Chondrocyte (in vitro differentiated cells): ENCODE data around the gene NPTXR. TPM values are rescaled to one million over a fixed set of nuclear protein-coding genes. Genes with fewer than 3 reads are reported as not detected.

Source experiments
- DNase-seq: peaks from one replicate; pipeline ENCODE4 v3.0.0; 2021; ENCODE audit warnings: mixed read lengths, low spot score
- H3K27ac Mint-ChIP-seq: one replicate; pipeline ENCODE4 v1.8.0; 2021; ENCODE audit warnings: mild to moderate bottlenecking, moderate library complexity, mixed read lengths; ENCODE audit not compliant: unreplicated experiment
- H3K27me3 Mint-ChIP-seq: 2 replicates; pipeline ENCODE4 v1.8.0; 2021; ENCODE audit warnings: low read depth, mixed read lengths
- H3K36me3 Mint-ChIP-seq: 2 replicates; pipeline ENCODE4 v1.8.0; 2021; ENCODE audit warnings: low read depth, mixed read lengths
- H3K4me1 Mint-ChIP-seq: 2 replicates; pipeline ENCODE4 v1.8.0; 2021; ENCODE audit warnings: low read depth, mild to moderate bottlenecking, mixed read lengths
- H3K4me3 Mint-ChIP-seq: one replicate; pipeline ENCODE4 v1.8.0; 2021; ENCODE audit warnings: mild to moderate bottlenecking, moderate library complexity, mixed read lengths; ENCODE audit not compliant: unreplicated experiment
- H3K9me3 Mint-ChIP-seq: 2 replicates; pipeline ENCODE4 v1.8.0; 2021; ENCODE audit warnings: low read depth, mixed read lengths
- total RNA-seq: library from RNA; stranded (reverse); gene quantifications from 3 replicates; pipeline ENCODE4 v1.2.1, GENCODE V29; 2021
- TF ChIP-seq, protein P1 (sequence below): fragments of 200-600 bp; sonication (generic); IDR thresholded peaks from 2 replicates; pipeline ENCODE4 v1.5.0; 2021; ENCODE audit warnings: antibody characterized with exemption, mild to moderate bottlenecking, moderate library complexity

The NPTXR gene
- total RNA-seq, 1 donor from 2014 or later = 35.0 TPM

DNA sequence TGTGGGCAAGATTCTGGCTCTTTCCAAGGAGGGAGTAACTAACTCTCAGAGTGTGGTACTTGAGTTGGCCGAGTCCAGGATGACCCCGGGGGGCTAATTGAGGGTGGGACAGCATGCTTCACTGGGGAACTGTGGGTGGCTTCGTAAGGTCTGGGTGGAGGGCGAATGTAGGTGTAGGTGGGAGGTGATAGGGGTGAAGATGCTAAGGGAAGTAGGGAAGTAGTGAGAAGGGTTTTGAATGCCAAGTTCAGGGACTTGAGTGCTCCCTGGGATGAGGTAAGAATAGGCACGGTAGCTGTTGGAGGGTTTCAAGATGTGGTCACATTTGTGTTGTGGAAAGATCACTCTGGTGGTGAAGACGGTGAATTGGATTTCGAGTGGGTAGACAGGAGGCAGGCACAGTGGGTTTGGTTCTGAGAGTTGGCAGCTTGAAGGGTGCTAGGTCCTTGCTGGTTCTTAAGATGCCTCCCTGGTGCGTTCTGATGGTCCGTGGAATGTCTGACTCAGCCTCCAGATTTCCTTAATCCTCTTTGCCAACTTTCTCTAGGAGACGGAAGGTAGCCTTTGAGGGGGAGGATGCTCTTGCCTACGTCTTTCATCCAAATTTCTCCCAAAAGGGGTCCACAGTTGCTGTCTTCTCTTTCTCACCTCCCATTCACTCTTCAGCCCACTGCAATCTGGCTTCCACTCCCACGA, 47.4 kb downstream of the NPTXR start:
- no peak for DNase-seq
- H3K27me3 Mint-ChIP-seq = peaks cover 28% of the 10 kb centered on the region

DNA sequence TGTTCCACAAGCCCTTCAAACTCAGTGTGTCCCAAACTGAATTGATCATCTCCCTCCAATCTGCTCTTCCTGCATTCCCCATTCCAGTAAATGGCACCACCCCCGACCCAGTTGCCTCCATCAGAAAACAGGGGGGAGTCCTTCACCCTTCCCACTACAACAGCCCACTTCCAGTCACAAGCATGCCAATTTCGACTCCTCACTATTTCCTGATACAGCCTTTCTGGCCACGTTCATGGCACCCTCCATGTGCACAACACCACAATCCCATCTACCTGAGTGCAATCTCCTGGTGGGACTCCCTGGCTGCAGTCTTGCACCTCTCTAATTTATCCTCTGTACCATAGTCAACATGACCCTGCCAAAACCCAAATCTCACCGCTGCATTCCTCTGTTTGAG, 48.3 kb downstream of the NPTXR start:
- no peak overlapping the region for H3K27ac Mint-ChIP-seq
- H3K4me1 Mint-ChIP-seq = peaks cover 12% of the 10 kb centered on the region
- H3K36me3 Mint-ChIP-seq = peaks cover 2% of the 10 kb centered on the region
- DNase-seq = no peak
- H3K4me3 Mint-ChIP-seq = no peak overlapping the region
- H3K27me3 Mint-ChIP-seq = peaks cover 28% of the 10 kb centered on the region
- TF ChIP-seq, protein P1, sequence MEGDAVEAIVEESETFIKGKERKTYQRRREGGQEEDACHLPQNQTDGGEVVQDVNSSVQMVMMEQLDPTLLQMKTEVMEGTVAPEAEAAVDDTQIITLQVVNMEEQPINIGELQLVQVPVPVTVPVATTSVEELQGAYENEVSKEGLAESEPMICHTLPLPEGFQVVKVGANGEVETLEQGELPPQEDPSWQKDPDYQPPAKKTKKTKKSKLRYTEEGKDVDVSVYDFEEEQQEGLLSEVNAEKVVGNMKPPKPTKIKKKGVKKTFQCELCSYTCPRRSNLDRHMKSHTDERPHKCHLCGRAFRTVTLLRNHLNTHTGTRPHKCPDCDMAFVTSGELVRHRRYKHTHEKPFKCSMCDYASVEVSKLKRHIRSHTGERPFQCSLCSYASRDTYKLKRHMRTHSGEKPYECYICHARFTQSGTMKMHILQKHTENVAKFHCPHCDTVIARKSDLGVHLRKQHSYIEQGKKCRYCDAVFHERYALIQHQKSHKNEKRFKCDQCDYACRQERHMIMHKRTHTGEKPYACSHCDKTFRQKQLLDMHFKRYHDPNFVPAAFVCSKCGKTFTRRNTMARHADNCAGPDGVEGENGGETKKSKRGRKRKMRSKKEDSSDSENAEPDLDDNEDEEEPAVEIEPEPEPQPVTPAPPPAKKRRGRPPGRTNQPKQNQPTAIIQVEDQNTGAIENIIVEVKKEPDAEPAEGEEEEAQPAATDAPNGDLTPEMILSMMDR = no peak
- H3K9me3 Mint-ChIP-seq = peaks cover 3% of the 10 kb centered on the region

More for the DNA sequence above, 47.4 kb downstream of the NPTXR start:
- peaks cover 3% of the 10 kb centered on the region for H3K9me3 Mint-ChIP-seq
- peaks cover 12% of the 10 kb centered on the region for H3K4me1 Mint-ChIP-seq
- TF ChIP-seq, protein P1 = no peak
- no peak overlapping the region for H3K4me3 Mint-ChIP-seq
- H3K36me3 Mint-ChIP-seq = peaks cover 2% of the 10 kb centered on the region
- H3K27ac Mint-ChIP-seq = no peak overlapping the region

DNA sequence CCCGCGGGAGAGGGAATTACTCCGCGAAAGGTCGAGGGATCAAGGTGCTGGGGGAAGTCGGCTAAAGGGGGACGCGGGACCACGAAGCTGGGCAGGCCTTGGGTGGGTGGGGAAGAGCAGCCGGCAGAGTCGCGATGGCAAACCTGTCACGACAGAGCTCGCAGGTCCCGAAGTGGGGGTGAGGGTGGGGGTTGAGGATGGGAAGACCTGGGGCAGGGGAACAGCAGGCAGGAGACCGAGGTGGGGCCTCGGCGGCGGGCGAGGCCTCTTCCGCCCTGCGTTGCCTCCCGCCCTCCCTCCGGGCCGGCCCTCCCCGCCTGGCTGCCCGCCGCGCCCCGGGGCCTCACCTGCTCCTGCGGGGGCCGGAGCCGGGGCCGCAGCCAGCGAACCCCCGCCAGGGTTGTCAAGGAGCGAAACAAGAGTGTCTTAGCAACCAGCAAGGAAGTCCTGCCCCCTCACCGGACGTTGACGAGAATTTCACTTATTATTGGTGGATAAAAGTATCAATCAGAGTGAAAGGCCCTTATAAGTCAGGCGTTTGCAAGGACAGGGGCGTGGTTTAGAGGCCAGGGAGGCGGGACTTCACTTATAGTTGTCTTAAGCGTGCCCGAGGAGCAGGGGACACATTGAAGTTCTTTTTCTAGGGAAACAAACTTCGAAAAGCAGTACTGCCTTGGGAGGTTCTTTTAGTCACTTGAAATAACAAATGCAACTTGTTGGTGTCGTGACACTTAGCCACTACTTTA, 49.9 kb downstream of the NPTXR start, which contains the start of gene DNAL4:
Gene DNAL4, minus strand, starts transcription at position 423 of the 746 bp plus-strand sequence. CDS start 11,412 bp downstream, outside the sequence.
- Mint-ChIP-seq H3K36me3 (peaks cover 2% of the 10 kb centered on the region), H3K27ac (peak within 1 kb of the TSS; percentile 70), H3K4me3 (peak within 1 kb of the TSS; percentile 81), H3K9me3 (peaks cover 2% of the 10 kb centered on the region), H3K27me3 (peaks cover 27% of the 10 kb centered on the region), H3K4me1 (peaks cover 12% of the 10 kb centered on the region)
- DNase-seq = no peak
- TF ChIP-seq, protein P1 = no peak

DNA sequence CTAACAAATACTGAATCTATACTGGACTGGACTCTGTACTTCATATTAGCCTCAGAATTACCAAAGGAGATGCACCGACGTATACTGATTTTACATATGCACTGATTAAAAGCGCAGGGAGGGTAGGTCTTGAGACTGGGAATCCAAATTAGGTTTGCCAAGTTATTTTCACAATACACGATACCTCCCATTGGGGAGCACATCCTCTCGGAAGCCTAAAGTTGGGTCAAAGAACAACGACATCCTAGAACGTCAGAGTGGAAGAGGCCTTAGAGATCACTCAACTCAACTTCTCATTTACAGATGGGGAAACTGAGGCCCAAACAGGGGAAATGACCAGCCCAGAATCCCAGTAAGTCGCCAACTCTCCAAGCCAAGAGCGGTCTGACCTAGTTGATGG, 50.5 kb downstream of the NPTXR start:
- TF ChIP-seq, protein P1 = no peak
- peaks cover 22% of the 10 kb centered on the region for H3K27me3 Mint-ChIP-seq
- peak overlapping the region; percentile 70 for H3K27ac Mint-ChIP-seq
- no peak for DNase-seq
- H3K4me3 Mint-ChIP-seq = peak overlapping the region; percentile 81
- H3K36me3 Mint-ChIP-seq = no peaks in the 10 kb centered on the region
- peaks cover 12% of the 10 kb centered on the region for H3K4me1 Mint-ChIP-seq
- no peaks in the 10 kb centered on the region for H3K9me3 Mint-ChIP-seq

DNA sequence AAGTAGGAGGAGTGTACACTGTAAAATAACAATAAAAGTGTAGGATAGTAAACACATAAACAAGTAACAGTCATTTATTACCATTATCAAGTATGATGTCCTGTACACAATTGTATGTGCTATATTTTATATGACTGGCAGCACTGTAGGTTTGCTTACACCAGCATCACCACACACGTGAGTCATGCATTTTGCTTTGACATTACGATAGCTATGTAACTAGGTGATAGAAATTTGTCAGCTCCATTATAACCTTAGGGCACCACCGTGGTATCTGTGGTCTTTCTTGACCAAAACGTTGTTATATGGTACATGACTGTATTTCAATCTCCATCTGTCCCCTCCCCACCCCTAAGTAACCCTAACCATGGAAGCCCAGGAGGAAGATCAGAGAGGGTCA, 51.0 kb downstream of the NPTXR start:
- peak overlapping the region; percentile 70 for H3K27ac Mint-ChIP-seq
- H3K4me3 Mint-ChIP-seq = peak overlapping the region; percentile 81
- peaks cover 12% of the 10 kb centered on the region for H3K4me1 Mint-ChIP-seq

More for the DNA sequence above, 51.0 kb downstream of the NPTXR start:
- TF ChIP-seq, protein P1 = no peak
- DNase-seq = no peak
- Mint-ChIP-seq H3K9me3 (no peaks in the 10 kb centered on the region), H3K27me3 (peaks cover 17% of the 10 kb centered on the region), H3K36me3 (no peaks in the 10 kb centered on the region)
